Breast epithelium (tissue), 3 donors: ENCODE data around the gene RPH3AL.

Experiments
- CTCF ChIP-seq, 3 donors: fragments of 450-650 bp; IDR thresholded peaks; one replicate each; pipeline ENCODE4 v1.5.1; 2016 to 2017; ENCODE audit warnings: antibody characterized with exemption in 3 of 3, mild to moderate bottlenecking in 3 of 3, moderate library complexity in 3 of 3
- POLR2A ChIP-seq: fragments of 450-650 bp; IDR thresholded peaks from one replicate; pipeline ENCODE4 v1.6.1; 2016; ENCODE audit warnings: antibody characterized with exemption, mild to moderate bottlenecking, moderate library complexity
- POLR2AphosphoS5 ChIP-seq, 3 donors: sonication (generic); formaldehyde crosslinking; IDR thresholded peaks; one replicate each; pipeline ENCODE4 v1.6.1; 2017; ENCODE audit warnings: antibody characterized with exemption in 3 of 3

- no peak for TF ChIP-seq POLR2AphosphoS5 (IDR thresholded peaks at IDR 0.05)
- no peak for TF ChIP-seq CTCF (IDR thresholded peaks at IDR 0.05)
- no peak for TF ChIP-seq POLR2A
Measured at GRCh38 chr17:393806-394717, 41.5 kb upstream of the RPH3AL start.
